ENCODE results near the gene ARHGAP8.
"Not testable (repeated sequence)": the region's sequence is repeated elsewhere in the genome, so short reads cannot be mapped to it uniquely, and the experiment has no call there.

ARHGAP8 gene

DNA sequence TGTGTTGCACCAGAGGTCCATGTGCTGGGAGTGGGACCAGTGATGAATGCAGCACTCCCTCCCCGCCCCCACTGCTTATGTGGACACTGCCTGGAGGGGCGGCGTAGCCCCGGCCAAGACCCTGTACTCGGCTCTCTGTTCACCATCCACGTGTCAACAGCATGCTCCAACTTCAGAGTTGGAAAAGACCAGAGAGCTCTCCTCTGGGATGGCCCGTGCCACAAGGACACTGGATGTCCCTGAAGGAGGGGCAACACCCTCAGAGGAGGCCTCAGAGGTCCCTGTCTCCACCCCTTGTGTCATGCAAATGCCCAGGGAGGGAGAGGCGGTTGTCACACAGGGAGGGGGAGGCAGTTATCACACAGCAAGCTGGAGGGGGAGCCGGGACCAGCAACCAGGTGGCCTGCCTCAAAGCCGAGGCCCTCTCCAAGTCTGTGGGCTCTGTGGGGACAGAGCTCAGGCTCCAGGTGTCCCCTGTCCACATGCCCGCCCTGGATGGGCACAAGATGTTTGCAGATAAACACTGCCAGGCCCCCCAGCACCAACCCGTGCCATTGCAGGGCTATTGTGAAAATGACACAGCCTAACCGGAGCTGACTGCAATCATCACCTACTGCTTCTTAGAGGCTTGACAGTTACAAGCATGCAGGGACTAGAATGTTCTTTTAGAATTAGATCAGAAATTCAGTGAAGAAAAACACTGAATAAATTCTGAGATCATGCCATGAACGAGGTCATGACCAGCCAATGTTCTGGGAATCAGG, 136.3 kb downstream of the ARHGAP8 start:
- DNase-seq = no peak

GRCh38 chr22:44889255-44889878, 137.0 kb downstream of the ARHGAP8 start:
- DNase-seq = no peak

DNA sequence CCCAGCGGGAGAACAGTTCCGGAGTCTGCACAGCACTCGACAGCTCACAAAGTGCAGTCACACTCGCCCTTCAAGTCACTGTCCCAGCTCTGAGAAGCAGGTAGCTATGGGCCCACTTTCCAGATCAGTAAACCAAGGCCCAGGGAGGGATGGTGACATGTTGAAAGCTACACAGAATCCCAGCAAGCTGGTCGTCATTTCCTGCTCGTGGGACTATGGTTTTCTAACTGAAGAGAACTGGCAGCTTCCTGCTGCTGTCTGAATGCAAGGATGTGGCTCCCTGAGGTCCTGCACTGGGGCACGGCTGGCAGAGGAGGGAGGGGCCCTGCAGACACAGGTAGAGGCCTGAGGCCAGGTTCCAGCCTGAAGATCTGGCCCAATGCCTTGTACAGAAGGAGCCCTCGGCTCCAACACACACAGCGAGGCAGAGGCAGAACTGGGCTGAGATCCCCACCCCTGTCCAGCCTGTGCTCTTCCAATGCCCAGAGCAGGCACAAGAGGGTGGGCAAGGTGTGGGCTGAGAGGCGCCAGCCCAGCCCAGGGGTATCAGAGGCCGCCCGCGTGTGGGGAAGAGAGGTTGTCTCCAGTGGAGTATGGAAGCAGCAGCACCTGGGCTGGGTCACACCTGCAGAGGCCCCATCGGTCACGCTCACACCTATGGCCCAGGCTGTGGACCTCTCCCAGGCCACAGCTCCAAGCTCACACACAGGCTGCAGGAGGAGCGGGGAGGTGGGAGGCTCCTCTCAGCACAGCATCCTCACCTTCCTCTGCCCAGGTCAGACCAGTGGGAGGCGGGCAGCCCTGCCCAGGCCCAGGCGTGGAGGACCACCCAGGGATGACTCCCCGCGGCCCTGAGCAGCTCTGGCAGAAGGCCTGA, 138.3 kb downstream of the ARHGAP8 start:
- no peak for DNase-seq

DNA sequence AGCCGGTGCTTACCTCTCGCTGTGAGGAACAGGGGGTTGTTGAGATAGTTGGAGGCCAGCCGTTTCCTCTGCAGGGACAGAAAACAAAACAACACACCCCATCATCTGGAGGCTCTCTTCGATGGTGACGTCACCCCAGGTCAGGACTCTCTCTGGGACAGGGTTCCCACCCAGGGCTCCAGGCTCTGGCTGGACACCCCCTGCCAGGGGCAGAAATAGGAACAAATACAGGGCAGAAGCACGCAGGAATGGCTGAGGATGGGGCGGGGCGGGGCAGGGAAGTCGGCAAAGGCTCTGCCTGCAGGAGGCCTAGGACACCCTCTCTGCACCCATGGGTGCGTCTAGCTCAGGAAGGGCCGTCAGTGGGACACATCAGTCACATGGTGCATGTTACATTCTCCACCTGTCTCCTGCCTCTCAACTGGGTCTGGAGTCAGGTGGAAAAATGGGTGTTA, 138.9 kb downstream of the ARHGAP8 start:
- DNase-seq = no peak

DNA sequence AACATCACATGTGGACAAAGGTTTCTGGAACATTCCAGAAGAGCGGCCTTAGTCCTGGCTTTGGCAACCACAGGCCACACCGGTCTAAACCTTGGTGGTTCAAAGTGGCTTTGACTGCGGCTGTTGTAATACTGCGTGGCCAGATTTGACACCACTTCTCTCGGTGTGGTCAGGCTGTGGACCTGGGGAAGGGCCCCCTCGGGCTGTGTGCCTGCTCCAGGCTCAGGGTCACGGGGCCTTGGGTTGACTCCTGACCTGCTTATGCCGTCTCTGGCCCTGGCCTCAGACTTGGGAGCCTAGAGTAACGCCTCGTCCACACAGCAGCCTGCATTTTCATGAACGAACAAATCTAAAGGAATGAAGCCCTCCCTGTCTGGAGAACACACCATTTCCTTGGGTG, 139.4 kb downstream of the ARHGAP8 start:
- DNase-seq = no peak

DNA sequence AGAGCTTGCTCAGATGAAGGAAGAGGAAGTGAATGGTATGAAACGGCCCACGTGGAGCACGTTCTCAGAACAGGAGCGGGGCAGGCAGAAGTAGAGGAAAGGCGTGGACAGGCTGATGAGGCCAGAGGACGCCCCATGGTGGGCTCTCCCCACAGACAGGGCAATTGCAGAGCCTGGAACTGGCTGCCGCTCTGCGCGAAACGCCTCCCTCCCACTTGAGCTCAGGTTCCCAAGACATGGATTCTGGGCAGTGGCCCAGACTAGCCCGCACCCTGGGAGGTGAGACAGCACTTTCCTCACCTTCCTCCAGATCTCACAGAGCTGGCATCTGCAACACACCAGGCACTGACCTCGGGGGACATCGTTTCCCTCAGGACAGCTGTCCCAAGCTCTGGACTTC, 139.9 kb downstream of the ARHGAP8 start:
- DNase-seq = no peak

DNA sequence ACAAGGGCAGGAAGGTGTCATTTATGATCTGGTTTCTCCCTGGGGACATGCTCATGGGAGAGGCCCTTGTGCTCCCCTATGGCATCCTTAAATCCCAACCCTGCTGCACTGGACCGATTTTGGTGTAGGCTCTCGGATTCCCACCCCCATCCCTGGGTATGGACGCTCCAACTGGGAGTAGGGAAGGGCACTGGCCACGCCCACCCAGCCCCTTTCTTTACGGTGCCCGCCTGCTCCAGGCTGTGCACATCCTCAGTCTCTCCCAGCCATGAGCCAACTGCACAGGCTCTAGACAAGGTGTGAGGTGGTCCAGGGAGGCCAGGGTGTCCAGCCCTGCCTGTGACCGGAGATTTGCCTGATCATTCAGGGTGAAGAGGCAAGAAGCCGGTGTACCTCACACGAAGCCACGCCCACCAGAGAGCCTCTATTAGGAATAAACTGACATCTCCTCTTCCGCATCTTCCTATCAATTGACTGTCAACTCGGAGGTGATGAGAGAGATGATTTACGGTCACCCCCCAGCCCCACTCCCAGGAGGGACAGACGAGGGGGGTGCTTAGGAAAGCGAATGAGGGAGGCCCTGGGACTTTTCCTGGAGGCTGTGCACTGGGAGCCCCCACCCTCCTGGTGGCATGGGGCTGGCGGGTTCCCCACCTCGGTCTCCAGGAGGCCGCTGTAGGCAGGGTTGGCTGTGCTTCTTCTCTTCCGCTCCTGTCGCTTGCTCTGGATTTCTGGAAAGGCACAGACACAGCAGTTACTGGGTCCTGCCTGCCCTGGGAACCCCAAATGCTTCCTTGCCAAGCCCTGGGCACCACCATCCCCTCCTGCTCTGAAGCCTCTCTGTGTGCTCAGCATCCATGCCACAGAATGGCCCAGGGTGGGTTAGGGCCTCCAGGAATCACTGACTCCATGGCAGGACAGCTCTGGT, 140.7 kb downstream of the ARHGAP8 start:
- no peak for DNase-seq

- DNase-seq = no peak
These were observed 141.3 kb downstream of the ARHGAP8 start for GRCh38 chr22:44893731-44894080.

GRCh38 chr22:44894321-44894720, 141.9 kb downstream of the ARHGAP8 start:
- DNase-seq = no peak

GRCh38 chr22:44894782-44895181, 142.4 kb downstream of the ARHGAP8 start:
- DNase-seq = no peak

- DNase-seq = no peak
These were observed 143.1 kb downstream of the ARHGAP8 start for GRCh38 chr22:44895296-44896055.

DNA sequence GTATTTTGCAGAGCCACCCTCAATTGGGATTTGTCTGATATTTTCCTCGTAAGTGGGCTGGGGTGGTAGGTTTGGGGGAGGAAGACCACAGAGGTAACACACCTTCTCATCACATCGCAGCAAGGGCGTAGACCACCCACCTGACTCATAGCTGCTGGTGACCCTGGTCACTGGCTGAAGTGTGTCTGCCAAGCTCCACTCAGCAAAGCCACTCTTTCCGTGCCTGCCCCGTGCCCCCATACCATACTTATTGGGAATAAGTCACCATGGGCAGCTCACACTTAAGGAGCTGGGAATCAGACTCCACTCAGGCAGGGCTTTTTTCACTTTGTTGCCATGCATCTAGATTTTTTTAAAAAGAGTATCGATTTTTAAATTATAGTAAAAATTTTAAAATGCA, 145.9 kb downstream of the ARHGAP8 start:
- no peak for DNase-seq

DNA sequence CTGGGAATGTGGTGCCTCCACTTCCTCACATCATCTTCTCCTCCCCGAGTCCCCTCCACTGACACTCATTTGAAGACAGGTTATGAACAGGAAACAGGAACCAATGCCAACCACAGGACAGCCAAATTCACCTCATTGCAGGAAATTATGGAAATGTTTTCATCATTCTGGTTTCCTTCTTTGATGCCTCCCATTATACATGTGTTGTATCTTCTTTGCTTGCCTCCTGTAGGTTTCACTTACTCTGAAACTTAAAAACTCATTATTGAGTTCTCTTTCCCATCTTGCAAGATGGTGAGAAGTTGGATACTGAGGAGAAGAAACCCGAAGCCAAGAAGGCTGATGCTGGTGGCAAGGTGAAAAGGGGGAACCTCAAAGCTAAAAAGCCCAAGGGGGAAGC, 148.9 kb downstream of the ARHGAP8 start:
- no peak for DNase-seq

DNA sequence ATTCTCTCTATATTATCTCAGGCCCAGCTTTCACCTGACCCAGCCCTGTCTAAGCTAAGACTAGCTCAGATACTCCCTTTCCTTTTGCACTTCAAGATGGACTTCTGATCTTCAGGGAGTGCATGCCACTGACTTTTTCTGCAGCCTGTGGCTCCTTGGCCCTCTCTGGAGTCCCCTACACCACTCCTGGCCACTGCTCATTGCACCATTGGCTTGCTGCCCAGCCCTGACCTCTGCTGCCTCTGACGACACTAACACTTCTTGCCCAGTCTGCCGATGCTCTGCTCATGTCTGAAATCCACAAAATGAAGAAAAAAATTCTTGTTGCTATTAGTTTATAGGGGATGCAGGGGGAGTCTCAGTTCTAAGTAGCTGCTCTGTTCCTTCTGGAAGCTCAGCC, 150.8 kb downstream of the ARHGAP8 start:
- DNase-seq = not testable (repeated sequence)

DNA sequence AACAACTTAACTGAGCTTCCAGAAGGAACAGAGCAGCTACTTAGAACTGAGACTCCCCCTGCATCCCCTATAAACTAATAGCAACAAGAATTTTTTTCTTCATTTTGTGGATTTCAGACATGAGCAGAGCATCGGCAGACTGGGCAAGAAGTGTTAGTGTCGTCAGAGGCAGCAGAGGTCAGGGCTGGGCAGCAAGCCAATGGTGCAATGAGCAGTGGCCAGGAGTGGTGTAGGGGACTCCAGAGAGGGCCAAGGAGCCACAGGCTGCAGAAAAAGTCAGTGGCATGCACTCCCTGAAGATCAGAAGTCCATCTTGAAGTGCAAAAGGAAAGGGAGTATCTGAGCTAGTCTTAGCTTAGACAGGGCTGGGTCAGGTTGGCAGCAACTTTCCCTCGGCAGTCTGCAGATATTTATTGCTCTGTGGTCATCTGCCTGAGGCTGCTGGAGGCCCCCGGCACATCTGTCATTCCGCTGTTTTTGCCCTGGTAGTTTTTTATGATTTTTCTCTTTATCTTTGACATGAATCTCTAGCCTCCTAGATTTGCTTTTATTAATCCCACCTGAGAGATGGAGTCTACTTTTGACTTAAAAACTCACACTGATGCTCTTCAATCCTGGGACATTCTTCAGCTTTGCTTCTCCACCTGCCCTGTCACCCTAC, 152.2 kb downstream of the ARHGAP8 start:
- DNase-seq = not testable (repeated sequence)

GRCh38 chr22:44906248-44906936, 154.0 kb downstream of the ARHGAP8 start:
- no peak for DNase-seq

- DNase-seq = no peak
These were observed 154.7 kb downstream of the ARHGAP8 start for GRCh38 chr22:44906999-44907644.

GRCh38 chr22:44907765-44908737, 155.7 kb downstream of the ARHGAP8 start:
- no peak for DNase-seq
